ENCODE results near the gene TECPR2.

Gene TECPR2

DNA sequence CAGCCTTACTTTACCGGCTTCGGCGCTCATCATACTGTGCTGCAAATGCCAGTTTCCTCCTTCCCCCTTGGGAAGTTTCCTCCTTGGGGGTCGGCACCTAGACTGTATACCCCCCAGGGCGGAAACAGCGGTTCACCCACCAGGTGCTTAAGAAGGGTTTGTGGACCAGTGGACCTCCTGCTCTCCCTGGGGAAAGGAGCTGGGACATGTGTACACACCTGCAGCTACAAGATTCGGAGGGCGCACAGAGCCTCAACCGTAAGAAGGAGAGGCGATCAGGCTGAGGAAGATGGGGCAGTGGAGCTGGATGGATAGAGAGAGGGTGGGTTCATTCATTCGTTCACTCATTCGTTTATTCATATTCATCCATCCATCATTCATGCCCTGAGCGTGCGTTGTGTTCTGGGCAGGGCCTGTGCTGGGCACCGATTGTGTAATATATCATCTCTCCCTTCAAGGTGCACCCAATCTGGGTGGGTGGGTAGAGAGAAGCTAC, 43.9 kb upstream of the TECPR2 start:
- peak overlapping the region; percentile 82 for H3K4me3 ChIP-seq (ENCODE audit: low read depth, low read length)
- TF ChIP-seq, protein P1, sequence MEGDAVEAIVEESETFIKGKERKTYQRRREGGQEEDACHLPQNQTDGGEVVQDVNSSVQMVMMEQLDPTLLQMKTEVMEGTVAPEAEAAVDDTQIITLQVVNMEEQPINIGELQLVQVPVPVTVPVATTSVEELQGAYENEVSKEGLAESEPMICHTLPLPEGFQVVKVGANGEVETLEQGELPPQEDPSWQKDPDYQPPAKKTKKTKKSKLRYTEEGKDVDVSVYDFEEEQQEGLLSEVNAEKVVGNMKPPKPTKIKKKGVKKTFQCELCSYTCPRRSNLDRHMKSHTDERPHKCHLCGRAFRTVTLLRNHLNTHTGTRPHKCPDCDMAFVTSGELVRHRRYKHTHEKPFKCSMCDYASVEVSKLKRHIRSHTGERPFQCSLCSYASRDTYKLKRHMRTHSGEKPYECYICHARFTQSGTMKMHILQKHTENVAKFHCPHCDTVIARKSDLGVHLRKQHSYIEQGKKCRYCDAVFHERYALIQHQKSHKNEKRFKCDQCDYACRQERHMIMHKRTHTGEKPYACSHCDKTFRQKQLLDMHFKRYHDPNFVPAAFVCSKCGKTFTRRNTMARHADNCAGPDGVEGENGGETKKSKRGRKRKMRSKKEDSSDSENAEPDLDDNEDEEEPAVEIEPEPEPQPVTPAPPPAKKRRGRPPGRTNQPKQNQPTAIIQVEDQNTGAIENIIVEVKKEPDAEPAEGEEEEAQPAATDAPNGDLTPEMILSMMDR (IDR thresholded peaks at IDR 0.05; ENCODE audit: low read depth, low read length), result no peak
- DNase-seq (ENCODE audit: low read depth, low spot score), result no peak
- in situ Hi-C loops (cut with HindIII; ENCODE audit: low sequenced_read_pairs), result no loop called here

DNA sequence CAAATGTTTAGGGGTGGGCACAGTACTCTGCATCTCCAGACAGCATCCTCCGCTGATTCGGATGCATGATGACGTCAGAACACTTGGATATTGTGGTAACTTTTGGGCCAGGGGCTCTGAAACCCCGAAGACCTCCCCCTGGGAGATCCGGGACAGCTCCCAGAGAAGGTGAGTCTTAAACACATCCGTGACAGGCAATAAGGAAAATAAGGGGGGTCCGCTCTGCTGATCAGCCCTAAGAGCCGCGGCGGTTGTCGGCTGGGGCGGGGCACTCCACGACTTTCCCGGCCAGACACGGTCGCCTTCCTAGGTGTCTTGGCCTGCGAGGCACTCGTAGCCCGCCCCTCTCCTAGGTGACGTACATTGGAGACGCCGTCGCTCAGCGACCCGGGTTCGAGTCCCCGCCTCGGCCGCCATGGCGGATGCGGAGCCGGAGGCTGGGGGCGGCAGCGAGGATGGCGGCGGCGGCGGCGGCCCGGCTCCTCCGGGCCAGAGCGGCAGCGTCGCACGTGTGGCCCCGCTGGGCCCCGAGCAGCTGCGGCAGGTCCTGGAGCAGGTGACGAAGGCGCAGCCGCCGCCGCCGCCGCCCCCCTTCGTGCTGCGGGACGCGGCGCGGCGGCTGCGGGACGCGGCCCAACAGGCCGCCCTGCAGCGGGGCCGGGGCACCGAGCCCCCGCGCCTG, 43.2 kb upstream of the TECPR2 start, which contains the start of gene ZNF839:
TSS of gene ZNF839 (plus strand) at position 396 of the 682 bp plus-strand sequence. CDS start at position 416, 20 bp downstream.
- in situ Hi-C loops (cut with HindIII; ENCODE audit: low sequenced_read_pairs), result no loop called here
- peak within 1 kb of the TSS; percentile 82 for H3K4me3 ChIP-seq (ENCODE audit: low read depth, low read length)
- TF ChIP-seq, protein P1 (IDR thresholded peaks at IDR 0.05; ENCODE audit: low read depth, low read length), result no peak
- DNase-seq (ENCODE audit: low read depth, low spot score), result peak; percentile 90

DNA sequence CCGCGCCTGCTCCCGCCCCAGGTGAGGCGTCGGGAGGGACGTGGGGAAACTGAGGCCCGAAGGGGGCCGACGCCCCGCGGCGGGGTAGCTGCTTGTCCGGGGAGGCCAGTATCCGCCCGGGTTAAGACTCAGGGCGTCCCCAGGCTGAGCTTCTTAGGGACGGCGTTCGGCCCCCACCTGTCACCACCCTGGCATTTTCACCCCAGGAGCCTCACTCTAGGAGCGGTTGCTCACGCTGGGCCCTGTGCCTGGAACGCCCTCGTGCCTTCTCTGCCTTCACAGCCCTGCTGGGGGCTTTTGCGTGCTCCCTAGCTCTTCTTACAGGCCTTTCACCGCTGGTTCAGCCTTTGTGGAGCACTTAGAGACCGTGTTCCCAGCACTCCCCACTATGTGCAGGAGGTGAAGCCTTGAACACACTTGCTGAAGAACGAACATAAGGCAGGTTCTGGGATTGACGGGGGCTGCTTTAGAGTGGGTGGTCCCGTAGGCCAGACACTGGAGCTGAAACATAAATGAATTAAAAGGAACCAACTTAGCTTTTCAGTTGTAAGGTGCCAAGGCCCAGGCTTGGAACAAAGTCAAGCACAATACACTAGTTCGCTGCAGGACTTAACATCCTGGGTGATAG, 42.6 kb upstream of the TECPR2 start:
- in situ Hi-C loops (cut with HindIII; ENCODE audit: low sequenced_read_pairs), result no loop called here
- TF ChIP-seq, protein P1 (IDR thresholded peaks at IDR 0.05; ENCODE audit: low read depth, low read length), result no peak
- DNase-seq (ENCODE audit: low read depth, low spot score), result peak; percentile 49
- H3K4me3 ChIP-seq (ENCODE audit: low read depth, low read length), result peak overlapping the region; percentile 82

DNA sequence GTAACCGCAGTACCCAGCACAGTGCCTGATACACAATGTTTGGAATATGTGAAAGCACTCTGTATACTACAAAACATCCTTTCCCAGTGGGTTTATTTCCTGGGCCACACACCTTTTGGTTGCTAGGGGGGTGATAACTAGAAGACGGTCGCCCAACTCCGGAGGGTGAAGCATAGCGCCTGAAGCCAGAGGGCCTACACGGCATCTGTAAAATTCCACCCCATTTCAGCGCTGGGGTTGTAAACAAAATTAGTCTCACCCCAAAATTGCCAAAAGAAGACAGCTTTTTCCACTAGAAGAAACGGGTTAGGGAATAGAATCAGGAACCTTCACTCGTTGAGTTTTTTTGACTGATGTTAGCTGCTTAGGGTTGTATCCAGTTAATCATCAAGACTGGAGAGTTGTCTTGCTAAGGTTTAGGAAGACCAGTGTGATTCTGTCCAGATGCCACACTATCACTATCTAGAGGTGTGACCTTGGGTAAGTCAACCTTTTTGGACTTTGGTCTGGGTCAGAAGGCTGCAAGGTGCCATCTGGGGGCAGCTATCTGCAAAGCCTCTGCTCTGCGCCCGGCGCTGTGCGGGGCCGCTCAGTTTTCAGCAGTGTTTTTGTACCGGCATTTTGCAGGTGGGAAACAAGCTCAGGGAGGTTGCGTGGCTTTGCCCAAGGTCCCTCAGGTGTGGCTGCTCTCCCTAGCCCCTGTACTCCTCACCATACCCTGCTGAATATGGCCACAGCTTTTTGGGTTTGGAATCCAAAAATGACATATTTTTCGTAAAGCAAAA, 41.9 kb upstream of the TECPR2 start:
- in situ Hi-C loops (cut with HindIII; ENCODE audit: low sequenced_read_pairs), result no loop called here
- peak overlapping the region; percentile 82 for H3K4me3 ChIP-seq (ENCODE audit: low read depth, low read length)

DNA sequence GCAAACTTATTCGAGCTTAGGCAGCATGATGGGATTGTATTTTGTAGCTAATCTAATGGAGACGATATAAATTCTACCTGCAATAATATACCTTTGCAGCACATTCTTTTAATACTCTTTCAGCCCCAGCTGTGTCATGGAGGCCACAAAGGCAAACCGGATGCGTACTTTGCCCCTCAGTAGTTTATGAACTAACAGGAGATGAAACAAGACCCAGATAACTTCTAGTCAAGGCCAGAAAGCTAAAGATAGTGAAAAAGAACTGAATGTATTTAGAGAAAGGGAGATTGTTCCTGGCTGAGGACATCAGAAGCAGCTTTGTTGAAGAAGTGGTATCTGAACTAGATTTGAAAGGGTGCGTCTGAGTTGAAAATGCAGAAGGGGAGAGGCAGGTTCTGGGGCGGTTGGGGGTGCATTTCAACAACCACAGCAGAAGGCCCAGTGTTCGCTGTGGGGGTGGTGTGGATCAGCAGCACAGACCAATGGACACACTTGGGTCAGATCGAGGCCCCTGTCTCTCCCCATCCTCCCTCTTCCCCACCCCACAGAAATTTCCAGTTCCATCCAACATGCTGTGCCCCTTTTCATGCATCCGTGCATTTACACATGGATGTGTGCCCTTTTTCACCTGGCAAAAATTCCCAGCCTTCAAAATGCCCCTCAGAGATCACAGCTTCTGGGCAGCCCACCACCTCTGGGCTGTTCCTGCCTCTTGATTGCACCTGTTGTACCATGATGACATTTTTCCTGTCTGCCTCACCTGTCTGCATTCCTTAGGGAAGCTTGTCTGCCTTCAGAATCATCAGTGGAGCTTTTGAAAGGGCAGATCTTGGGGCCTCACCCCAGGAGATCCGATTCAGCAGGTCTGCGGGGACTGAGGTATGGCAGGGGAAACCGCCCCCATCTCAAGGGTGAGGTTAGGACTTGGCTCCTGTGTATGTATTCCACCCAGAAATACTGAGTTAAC, 41.0 kb upstream of the TECPR2 start:
- TF ChIP-seq, protein P1 (IDR thresholded peaks at IDR 0.05; ENCODE audit: low read depth, low read length), result no peak
- H3K4me3 ChIP-seq (ENCODE audit: low read depth, low read length), result no peak overlapping the region
- no peak for DNase-seq (ENCODE audit: low read depth, low spot score)
- in situ Hi-C loops (cut with HindIII; ENCODE audit: low sequenced_read_pairs), result no loop called here

More for the DNA sequence above, 41.9 kb upstream of the TECPR2 start:
- TF ChIP-seq, protein P1 (IDR thresholded peaks at IDR 0.05; ENCODE audit: low read depth, low read length), result no peak
- no peak for DNase-seq (ENCODE audit: low read depth, low spot score)

All from astrocyte of the spinal cord (primary cell).